ENCODE results near the gene NUTM2E. TPM values are rescaled to one million over a fixed set of nuclear protein-coding genes. Genes with fewer than 3 reads are reported as not detected.
"Not testable (repeated sequence)": the region's sequence is repeated elsewhere in the genome, so short reads cannot be mapped to it uniquely, and the experiment has no call there.

NUTM2E gene
- total and polyA plus RNA-seq, 5 donors: 0.19 to 0.59 TPM; not detected in 3

DNA sequence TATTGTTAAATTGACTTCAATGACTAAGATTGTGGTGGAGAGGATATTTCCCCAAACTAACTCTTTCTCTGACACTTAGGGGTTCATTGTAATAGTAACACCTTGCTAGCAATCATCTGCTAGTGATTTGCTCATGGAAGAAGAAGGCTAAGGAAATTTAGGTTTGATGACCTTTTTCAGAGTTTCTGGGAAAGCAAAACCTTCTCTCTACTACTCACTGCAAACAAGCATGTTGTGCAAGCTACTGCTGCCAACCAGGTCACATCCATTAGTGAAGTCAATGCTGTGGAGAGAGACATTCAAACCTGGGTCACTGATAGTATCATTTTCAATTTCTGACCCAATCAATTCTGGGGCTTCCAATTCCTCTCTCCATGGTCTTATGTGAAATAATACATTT lies 14.6 kb upstream of the NUTM2E start:
- ATAC-seq; H3K27me3 ChIP-seq (ENCODE audit: control insufficient read depth, insufficient read depth): not testable (repeated sequence)

DNA sequence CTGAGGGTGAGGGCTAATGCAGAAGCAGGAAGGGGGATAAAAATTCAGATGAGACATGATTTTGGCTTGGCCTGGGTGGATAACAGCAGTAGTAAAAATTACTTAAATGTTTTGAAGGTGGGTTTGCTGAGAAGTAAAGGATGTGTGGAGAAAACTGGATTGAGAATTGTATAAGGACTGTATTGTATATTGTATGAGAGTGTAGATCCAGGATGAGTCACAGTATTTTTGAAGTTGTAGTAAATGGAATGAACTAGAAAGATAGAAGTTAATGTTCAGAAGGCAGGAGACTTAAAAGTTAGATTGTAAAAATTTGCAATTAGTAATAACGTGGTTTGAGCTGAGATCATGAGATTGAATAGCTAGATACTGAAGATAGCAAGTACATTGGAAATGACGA lies 10.2 kb upstream of the NUTM2E start:
- H3K27me3 ChIP-seq (ENCODE audit: control insufficient read depth, insufficient read depth); DNase-seq; H3K4me1 ChIP-seq (ENCODE audit: control insufficient read depth, insufficient read depth, low read length); intact Hi-C loops (cut with DNase I); ATAC-seq; H3K27ac ChIP-seq (ENCODE audit: low read length); H3K9me3 ChIP-seq (ENCODE audit: control insufficient read depth, low read length); H3K4me3 ChIP-seq (ENCODE audit: low read length): not testable (repeated sequence)
- 100% methylated on average over 1 of the region's 2 CpGs for WGBS

More for the DNA sequence above, 14.6 kb upstream of the NUTM2E start:
- H3K9me3 ChIP-seq (ENCODE audit: control insufficient read depth, low read length); H3K4me1 ChIP-seq (ENCODE audit: control insufficient read depth, insufficient read depth, low read length); H3K27ac ChIP-seq (ENCODE audit: low read length); DNase-seq; intact Hi-C loops (cut with DNase I); H3K4me3 ChIP-seq (ENCODE audit: low read length): not testable (repeated sequence)

DNA sequence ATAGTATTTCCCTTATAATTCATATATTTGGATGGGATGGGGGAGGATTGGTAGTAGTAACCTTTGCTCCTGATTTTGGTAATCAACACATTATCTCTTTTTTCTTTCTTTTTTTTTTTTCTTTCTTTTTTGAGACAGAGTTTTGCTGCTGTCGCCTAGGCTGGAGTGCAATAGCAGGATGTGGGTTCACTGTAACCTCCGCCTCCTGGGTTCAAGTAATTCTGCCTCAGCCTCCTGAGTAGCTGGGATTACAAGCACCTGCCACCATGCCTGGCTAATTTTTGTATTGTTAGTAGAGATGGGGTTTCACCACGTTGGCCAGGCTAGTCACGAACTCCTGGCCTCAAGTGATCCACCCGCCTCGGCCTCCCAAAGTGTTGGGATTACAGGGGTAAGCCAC lies 3.2 kb upstream of the NUTM2E start:
- H3K27me3 ChIP-seq (ENCODE audit: control insufficient read depth, insufficient read depth); ATAC-seq; H3K4me3 ChIP-seq (ENCODE audit: low read length); DNase-seq; H3K4me1 ChIP-seq (ENCODE audit: control insufficient read depth, insufficient read depth, low read length); H3K9me3 ChIP-seq (ENCODE audit: control insufficient read depth, low read length); H3K27ac ChIP-seq (ENCODE audit: low read length): not testable (repeated sequence)
- intact Hi-C loops (cut with DNase I): loop anchor here in 1 of 4 donors (10.0 kb wide), 1 partner anchor 111 kb away; no protein-coding TSS in a partner anchor
- WGBS: 89% methylated on average over 6 of the region's 6 CpGs

DNA sequence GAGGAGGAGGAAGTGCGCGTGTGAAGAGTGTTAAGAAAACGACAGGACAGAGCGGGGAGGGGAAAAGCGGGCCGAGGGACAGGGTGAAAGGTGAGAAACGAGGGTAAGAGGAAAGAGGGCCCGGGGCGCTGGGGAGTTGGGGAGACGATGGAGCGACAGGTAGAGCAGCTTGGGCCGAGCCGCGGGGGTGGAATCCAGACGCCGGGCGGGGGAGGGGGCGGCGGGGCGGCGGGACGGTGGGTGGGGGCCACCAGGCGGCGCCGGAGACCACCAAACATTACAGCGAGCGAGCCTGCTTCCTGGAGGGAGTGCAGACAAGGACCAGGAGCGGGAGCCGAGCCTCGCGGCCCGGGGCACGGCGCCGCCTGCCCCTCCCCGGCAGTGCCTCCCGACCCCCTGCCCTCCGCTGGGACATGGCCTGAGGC lies 940 bp upstream of the NUTM2E start:
- Histone ChIP-seq H3K4me3 (ENCODE audit: low read length) (peak overlapping the region; percentile 71), H3K27ac (ENCODE audit: low read length) (peak overlapping the region; percentile 64)
- DNase-seq: peak; percentile 14 to 64 (median 61)
- H3K27me3 ChIP-seq (ENCODE audit: control insufficient read depth, insufficient read depth); H3K9me3 ChIP-seq (ENCODE audit: control insufficient read depth, low read length); H3K4me1 ChIP-seq (ENCODE audit: control insufficient read depth, insufficient read depth, low read length): not testable (repeated sequence)
- ATAC-seq: peak; percentile 51
- WGBS: 2% methylated on average over 17 of the region's 38 CpGs
- intact Hi-C loops (cut with DNase I): loop anchor here in 1 of 4 donors (10.0 kb wide), 1 partner anchor 109 kb away; no protein-coding TSS in a partner anchor

GRCh38 chr10:79826131-79826495 lies 426 bp upstream of the NUTM2E start:
- Histone ChIP-seq H3K27ac (ENCODE audit: low read length) (peak overlapping the region; percentile 93), H3K4me3 (ENCODE audit: low read length) (peak overlapping the region; percentile 71)
- not testable (repeated sequence) for H3K27me3 ChIP-seq (ENCODE audit: control insufficient read depth, insufficient read depth); ATAC-seq; H3K4me1 ChIP-seq (ENCODE audit: control insufficient read depth, insufficient read depth, low read length); H3K9me3 ChIP-seq (ENCODE audit: control insufficient read depth, low read length)
- under 1% methylated on average over 39 of the region's 44 CpGs for WGBS
- intact Hi-C loops (cut with DNase I): loop anchor here in 1 of 4 donors (10.0 kb wide), 1 partner anchor 109 kb away; no protein-coding TSS in a partner anchor
- peak in 1 of 3 donors; percentile 60 for DNase-seq

- H3K4me1 ChIP-seq (ENCODE audit: control insufficient read depth, insufficient read depth, low read length); H3K4me3 ChIP-seq (ENCODE audit: low read length); DNase-seq; H3K27me3 ChIP-seq (ENCODE audit: control insufficient read depth, insufficient read depth); ATAC-seq; H3K27ac ChIP-seq (ENCODE audit: low read length); intact Hi-C loops (cut with DNase I); H3K9me3 ChIP-seq (ENCODE audit: control insufficient read depth, low read length): not testable (repeated sequence)
- WGBS: 84% methylated on average over 3 of the region's 3 CpGs
Measured at GRCh38 chr10:79833833-79834232, 7.3 kb downstream of the NUTM2E start.

GRCh38 chr10:79835891-79836290 lies 9.4 kb downstream of the NUTM2E start:
- ATAC-seq; H3K27me3 ChIP-seq (ENCODE audit: control insufficient read depth, insufficient read depth); H3K4me3 ChIP-seq (ENCODE audit: low read length); H3K27ac ChIP-seq (ENCODE audit: low read length); H3K4me1 ChIP-seq (ENCODE audit: control insufficient read depth, insufficient read depth, low read length); H3K9me3 ChIP-seq (ENCODE audit: control insufficient read depth, low read length); intact Hi-C loops (cut with DNase I); DNase-seq: not testable (repeated sequence)
- WGBS: 93% methylated on average over 1 of the region's 2 CpGs

DNA sequence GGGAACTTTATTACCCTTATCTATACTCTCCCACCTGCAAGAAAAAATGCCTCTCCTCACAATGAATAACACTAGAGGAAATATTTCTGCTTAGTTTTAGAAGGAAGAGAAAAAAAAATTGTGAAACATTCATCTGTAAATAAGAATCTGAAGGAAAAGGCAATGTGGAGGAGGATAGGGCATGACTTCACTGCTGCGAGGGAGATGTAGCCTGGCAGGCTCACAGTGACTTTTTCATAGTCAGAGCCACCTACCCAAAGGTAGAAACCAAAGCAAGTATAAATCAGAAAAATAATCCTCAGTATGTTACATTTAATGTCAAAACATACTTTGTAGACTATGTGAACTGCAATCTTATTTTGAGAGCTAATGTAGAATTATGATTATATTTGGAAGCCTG lies 10.4 kb downstream of the NUTM2E start:
- H3K27ac ChIP-seq (ENCODE audit: low read length); ATAC-seq; H3K27me3 ChIP-seq (ENCODE audit: control insufficient read depth, insufficient read depth); DNase-seq; intact Hi-C loops (cut with DNase I); H3K4me3 ChIP-seq (ENCODE audit: low read length); H3K4me1 ChIP-seq (ENCODE audit: control insufficient read depth, insufficient read depth, low read length); H3K9me3 ChIP-seq (ENCODE audit: control insufficient read depth, low read length): not testable (repeated sequence)
- 43% methylated on average over 1 of the region's 1 CpG for WGBS

GRCh38 chr10:79838441-79838840 lies 11.9 kb downstream of the NUTM2E start:
- peak in 1 of 3 donors; percentile 39 for DNase-seq
- H3K27ac ChIP-seq (ENCODE audit: low read length); H3K27me3 ChIP-seq (ENCODE audit: control insufficient read depth, insufficient read depth); intact Hi-C loops (cut with DNase I); H3K4me1 ChIP-seq (ENCODE audit: control insufficient read depth, insufficient read depth, low read length); ATAC-seq; H3K4me3 ChIP-seq (ENCODE audit: low read length); H3K9me3 ChIP-seq (ENCODE audit: control insufficient read depth, low read length): not testable (repeated sequence)
- 72% methylated on average over 9 of the region's 16 CpGs for WGBS

DNA sequence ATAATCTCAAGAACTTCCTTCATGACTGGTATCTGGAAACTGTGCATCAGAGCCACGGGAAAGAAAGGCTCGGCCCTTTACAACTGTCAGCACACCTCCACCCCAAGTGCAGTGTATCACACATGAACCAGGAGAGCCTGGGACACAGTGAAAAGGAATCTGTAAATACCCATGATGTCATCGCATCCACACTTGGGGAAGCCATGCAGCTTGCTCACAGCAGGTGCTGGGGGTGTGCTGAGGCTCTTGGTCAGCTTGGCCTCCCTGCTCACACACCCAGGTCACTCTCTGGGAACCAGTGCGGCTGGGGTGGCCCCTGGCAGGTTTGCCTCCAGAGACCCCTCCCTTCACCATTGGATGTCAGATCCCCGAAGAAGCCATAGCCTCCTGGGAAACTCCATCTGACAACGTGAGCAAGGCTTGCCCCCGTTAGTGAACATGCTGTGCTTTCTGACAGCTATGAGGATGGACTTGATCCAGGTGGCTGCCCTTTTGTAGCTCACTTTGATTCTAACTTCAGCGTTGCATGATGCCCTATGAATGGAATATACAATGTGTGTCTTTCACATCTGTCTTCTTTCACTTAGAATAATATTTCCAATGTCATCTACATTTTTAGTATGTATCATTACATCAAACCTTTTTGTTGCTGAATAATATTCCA lies 26.8 kb downstream of the NUTM2E start:
- H3K4me3 ChIP-seq (ENCODE audit: low read length); DNase-seq; H3K27ac ChIP-seq (ENCODE audit: low read length); H3K9me3 ChIP-seq (ENCODE audit: control insufficient read depth, low read length); H3K4me1 ChIP-seq (ENCODE audit: control insufficient read depth, insufficient read depth, low read length); H3K27me3 ChIP-seq (ENCODE audit: control insufficient read depth, insufficient read depth); intact Hi-C loops (cut with DNase I): not testable (repeated sequence)
- WGBS: 70% methylated on average over 7 of the region's 8 CpGs
- ATAC-seq: peak; percentile 44 to 51

DNA sequence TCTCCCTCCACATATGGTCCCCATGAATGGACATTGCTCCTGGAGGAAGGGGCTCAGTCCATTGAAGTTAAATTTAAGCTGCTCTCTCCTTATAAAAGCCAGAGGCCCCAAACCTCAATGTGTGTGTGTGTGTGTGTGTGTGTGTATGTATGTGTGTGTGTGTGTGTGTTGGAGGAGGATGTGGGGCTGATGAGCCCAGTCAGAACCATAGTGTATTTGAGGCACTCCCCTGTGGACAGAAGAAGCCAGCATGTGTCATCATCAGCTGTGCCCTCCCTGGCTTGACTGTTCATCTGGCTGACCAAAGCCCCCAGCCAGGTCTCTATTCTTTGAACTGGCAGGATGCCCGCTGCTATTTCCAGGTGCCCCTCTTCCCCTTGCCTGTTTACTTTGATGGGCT lies 35.7 kb downstream of the NUTM2E start:
- H3K27me3 ChIP-seq (ENCODE audit: control insufficient read depth, insufficient read depth); H3K9me3 ChIP-seq (ENCODE audit: control insufficient read depth, low read length); DNase-seq; H3K4me3 ChIP-seq (ENCODE audit: low read length); H3K4me1 ChIP-seq (ENCODE audit: control insufficient read depth, insufficient read depth, low read length); ATAC-seq; intact Hi-C loops (cut with DNase I); H3K27ac ChIP-seq (ENCODE audit: low read length): not testable (repeated sequence)
- no CpG with 5 or more reads among the region's 1 CpG for WGBS

Data from right cardiac atrium (tissue), 5 donors.